Neuron (in vitro differentiated cells): ENCODE results near the gene COQ10A.
"Not testable (repeated sequence)": the region's sequence is repeated elsewhere in the genome, so short reads cannot be mapped to it uniquely, and the experiment has no call there.

Experiments
- H2AFZ ChIP-seq: one replicate; pipeline ENCODE4 v1.6.1; 2013; ENCODE audit warnings: low read depth, mild to moderate bottlenecking, inconsistent platforms, low read length, moderate library complexity
- H3K27me3 ChIP-seq: one replicate; pipeline ENCODE4 v1.6.1; 2013; ENCODE audit warnings: low read length; ENCODE audit not compliant: insufficient read depth
- H3K36me3 ChIP-seq: one replicate; pipeline ENCODE4 v1.6.1; 2013; ENCODE audit warnings: low read length; ENCODE audit not compliant: insufficient read depth
- H3K4me1 ChIP-seq: one replicate; pipeline ENCODE4 v1.6.1; 2013; ENCODE audit warnings: low read length; ENCODE audit not compliant: insufficient read depth
- H3K4me3 ChIP-seq: 2 replicates; pipeline ENCODE4 v1.5.1; 2013; ENCODE audit warnings: mild to moderate bottlenecking, low read length, moderate library complexity
- H3K9me3 ChIP-seq: one replicate; pipeline ENCODE4 v1.6.1; 2013; ENCODE audit warnings: low read length

COQ10A gene

GRCh38 chr12:56267443-56268071, 815 bp downstream of the COQ10A start:
- Histone ChIP-seq H2AFZ (peak overlapping the region; percentile 63), H3K27me3 (no peaks in the 10 kb centered on the region), H3K9me3 (no peaks in the 10 kb centered on the region), H3K4me1 (peaks cover 12% of the 10 kb centered on the region), H3K4me3 (peak overlapping the region; percentile 69), H3K36me3 (peaks cover 34% of the 10 kb centered on the region)

GRCh38 chr12:56271031-56271430, 4.3 kb downstream of the COQ10A start:
- Histone ChIP-seq H3K4me1 (peaks cover 12% of the 10 kb centered on the region), H3K27me3 (no peaks in the 10 kb centered on the region), H2AFZ (no peak overlapping the region), H3K4me3 (no peak overlapping the region), H3K36me3 (peaks cover 64% of the 10 kb centered on the region), H3K9me3 (no peaks in the 10 kb centered on the region)

GRCh38 chr12:56272468-56272867, 5.7 kb downstream of the COQ10A start:
- H3K4me1 ChIP-seq, H3K9me3 ChIP-seq, H3K27me3 ChIP-seq, H2AFZ ChIP-seq, H3K4me3 ChIP-seq: not testable (repeated sequence)
- peaks cover 71% of the 10 kb centered on the region for H3K36me3 ChIP-seq

- no peaks in the 10 kb centered on the region for H3K4me1 ChIP-seq
- H2AFZ ChIP-seq = no peak overlapping the region
- H3K4me3 ChIP-seq = no peak overlapping the region
- H3K9me3 ChIP-seq = no peaks in the 10 kb centered on the region
- H3K36me3 ChIP-seq = peaks cover 82% of the 10 kb centered on the region
- H3K27me3 ChIP-seq = no peaks in the 10 kb centered on the region
Measured at GRCh38 chr12:56274299-56274698, 7.6 kb downstream of the COQ10A start.

- Histone ChIP-seq H3K9me3 (no peaks in the 10 kb centered on the region), H3K4me1 (no peaks in the 10 kb centered on the region), H3K27me3 (no peaks in the 10 kb centered on the region), H3K36me3 (peaks cover 84% of the 10 kb centered on the region), H2AFZ (no peak overlapping the region), H3K4me3 (no peak overlapping the region)
Measured at GRCh38 chr12:56278905-56279304, 12.2 kb downstream of the COQ10A start.

GRCh38 chr12:56280849-56281248, 14.1 kb downstream of the COQ10A start:
- H3K36me3 ChIP-seq = peaks cover 77% of the 10 kb centered on the region
- no peaks in the 10 kb centered on the region for H3K9me3 ChIP-seq
- no peaks in the 10 kb centered on the region for H3K27me3 ChIP-seq
- no peaks in the 10 kb centered on the region for H3K4me1 ChIP-seq
- no peak overlapping the region for H3K4me3 ChIP-seq
- no peak overlapping the region for H2AFZ ChIP-seq

GRCh38 chr12:56282030-56282429, 15.3 kb downstream of the COQ10A start:
- no peaks in the 10 kb centered on the region for H3K4me1 ChIP-seq
- H3K4me3 ChIP-seq = no peak overlapping the region
- H3K9me3 ChIP-seq = no peaks in the 10 kb centered on the region
- H3K36me3 ChIP-seq = peaks cover 78% of the 10 kb centered on the region
- H3K27me3 ChIP-seq = no peaks in the 10 kb centered on the region
- H2AFZ ChIP-seq = no peak overlapping the region

- Histone ChIP-seq H3K4me1 (no peaks in the 10 kb centered on the region), H2AFZ (no peak overlapping the region), H3K27me3 (no peaks in the 10 kb centered on the region), H3K4me3 (no peak overlapping the region), H3K9me3 (no peaks in the 10 kb centered on the region), H3K36me3 (peaks cover 75% of the 10 kb centered on the region)
Measured at GRCh38 chr12:56282579-56282978, 15.8 kb downstream of the COQ10A start.

GRCh38 chr12:56284263-56284662, 17.5 kb downstream of the COQ10A start:
- H3K9me3 ChIP-seq, H3K27me3 ChIP-seq, H3K4me3 ChIP-seq, H3K4me1 ChIP-seq, H2AFZ ChIP-seq: not testable (repeated sequence)
- peaks cover 69% of the 10 kb centered on the region for H3K36me3 ChIP-seq

GRCh38 chr12:56286044-56286830, 19.5 kb downstream of the COQ10A start:
- H3K4me1 ChIP-seq = no peaks in the 10 kb centered on the region
- H3K27me3 ChIP-seq = no peaks in the 10 kb centered on the region
- H2AFZ ChIP-seq = no peak overlapping the region
- no peak overlapping the region for H3K4me3 ChIP-seq
- no peaks in the 10 kb centered on the region for H3K9me3 ChIP-seq
- H3K36me3 ChIP-seq = peaks cover 59% of the 10 kb centered on the region

GRCh38 chr12:56288705-56289387, 22.1 kb downstream of the COQ10A start:
- Histone ChIP-seq H3K27me3 (no peaks in the 10 kb centered on the region), H2AFZ (no peak overlapping the region), H3K9me3 (no peaks in the 10 kb centered on the region), H3K36me3 (peaks cover 47% of the 10 kb centered on the region), H3K4me3 (no peak overlapping the region), H3K4me1 (no peaks in the 10 kb centered on the region)

GRCh38 chr12:56293795-56294194, 27.1 kb downstream of the COQ10A start:
- H3K27me3 ChIP-seq = no peaks in the 10 kb centered on the region
- H2AFZ ChIP-seq = no peak overlapping the region
- no peaks in the 10 kb centered on the region for H3K9me3 ChIP-seq
- H3K4me1 ChIP-seq = peaks cover 6% of the 10 kb centered on the region
- no peak overlapping the region for H3K4me3 ChIP-seq
- H3K36me3 ChIP-seq = peaks cover 52% of the 10 kb centered on the region

- H3K4me1 ChIP-seq = peaks cover 19% of the 10 kb centered on the region
- H3K36me3 ChIP-seq = peaks cover 44% of the 10 kb centered on the region
- no peak overlapping the region for H2AFZ ChIP-seq
- no peaks in the 10 kb centered on the region for H3K27me3 ChIP-seq
- no peaks in the 10 kb centered on the region for H3K9me3 ChIP-seq
- H3K4me3 ChIP-seq = no peak overlapping the region
Measured at GRCh38 chr12:56296295-56296694, 29.6 kb downstream of the COQ10A start.
